GM21367 (cell line): ENCODE data around the gene FIZ1.

Experiments used
- ATAC-seq: cut with Tn5 transposase; IDR thresholded peaks from one replicate; pipeline ENCODE4 v1.9.1; 2021; ENCODE audit not compliant: unreplicated experiment

The FIZ1 gene

DNA sequence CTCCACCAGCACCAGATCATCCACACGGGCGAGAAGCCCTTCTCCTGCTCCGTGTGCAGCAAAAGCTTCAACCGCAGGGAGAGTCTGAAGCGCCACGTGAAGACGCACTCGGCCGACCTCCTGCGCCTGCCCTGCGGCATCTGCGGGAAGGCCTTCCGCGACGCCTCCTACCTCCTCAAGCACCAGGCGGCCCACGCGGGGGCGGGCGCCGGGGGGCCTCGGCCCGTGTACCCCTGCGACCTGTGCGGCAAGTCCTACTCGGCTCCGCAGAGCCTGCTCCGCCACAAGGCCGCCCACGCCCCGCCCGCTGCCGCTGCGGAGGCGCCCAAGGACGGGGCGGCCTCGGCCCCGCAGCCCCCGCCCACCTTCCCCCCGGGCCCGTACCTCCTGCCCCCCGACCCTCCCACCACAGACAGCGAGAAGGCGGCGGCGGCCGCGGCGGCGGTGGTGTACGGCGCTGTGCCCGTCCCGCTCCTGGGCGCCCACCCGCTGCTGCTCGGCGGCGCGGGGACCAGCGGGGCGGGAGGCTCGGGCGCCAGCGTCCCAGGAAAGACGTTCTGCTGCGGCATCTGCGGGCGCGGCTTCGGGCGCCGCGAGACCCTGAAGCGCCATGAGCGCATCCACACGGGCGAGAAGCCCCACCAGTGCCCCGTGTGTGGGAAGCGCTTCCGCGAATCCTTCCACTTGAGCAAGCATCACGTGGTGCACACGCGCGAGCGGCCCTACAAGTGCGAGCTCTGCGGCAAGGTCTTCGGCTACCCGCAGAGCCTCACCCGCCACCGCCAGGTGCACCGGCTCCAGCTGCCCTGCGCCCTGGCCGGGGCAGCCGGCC, 15.6 kb upstream of the FIZ1 start:
- no peak for ATAC-seq

DNA sequence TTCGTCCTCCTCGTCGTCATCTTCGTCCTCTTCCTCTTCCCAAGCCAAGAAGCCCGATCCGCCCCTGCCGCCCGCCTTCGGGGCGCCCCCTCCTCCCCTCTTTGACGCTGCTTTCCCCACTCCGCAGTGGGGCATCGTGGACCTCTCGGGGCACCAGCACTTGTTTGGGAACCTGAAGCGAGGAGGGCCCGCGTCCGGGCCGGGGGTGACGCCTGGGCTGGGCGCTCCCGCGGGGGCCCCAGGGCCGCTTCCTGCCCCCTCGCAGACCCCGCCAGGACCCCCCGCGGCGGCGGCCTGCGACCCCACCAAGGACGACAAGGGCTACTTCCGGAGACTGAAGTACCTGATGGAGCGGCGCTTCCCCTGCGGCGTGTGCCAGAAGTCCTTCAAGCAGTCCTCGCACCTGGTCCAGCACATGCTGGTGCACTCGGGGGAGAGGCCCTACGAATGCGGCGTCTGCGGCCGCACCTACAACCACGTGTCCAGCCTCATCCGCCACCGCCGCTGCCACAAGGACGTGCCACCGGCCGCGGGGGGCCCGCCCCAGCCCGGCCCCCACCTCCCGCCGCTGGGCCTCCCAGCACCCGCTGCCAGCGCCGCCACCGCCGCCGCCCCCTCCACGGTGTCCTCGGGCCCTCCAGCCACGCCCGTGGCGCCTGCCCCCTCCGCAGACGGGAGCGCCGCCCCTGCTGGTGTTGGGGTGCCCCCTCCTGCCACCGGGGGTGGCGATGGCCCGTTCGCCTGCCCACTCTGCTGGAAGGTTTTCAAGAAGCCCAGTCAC, 14.8 kb upstream of the FIZ1 start:
- ATAC-seq: no peak

DNA sequence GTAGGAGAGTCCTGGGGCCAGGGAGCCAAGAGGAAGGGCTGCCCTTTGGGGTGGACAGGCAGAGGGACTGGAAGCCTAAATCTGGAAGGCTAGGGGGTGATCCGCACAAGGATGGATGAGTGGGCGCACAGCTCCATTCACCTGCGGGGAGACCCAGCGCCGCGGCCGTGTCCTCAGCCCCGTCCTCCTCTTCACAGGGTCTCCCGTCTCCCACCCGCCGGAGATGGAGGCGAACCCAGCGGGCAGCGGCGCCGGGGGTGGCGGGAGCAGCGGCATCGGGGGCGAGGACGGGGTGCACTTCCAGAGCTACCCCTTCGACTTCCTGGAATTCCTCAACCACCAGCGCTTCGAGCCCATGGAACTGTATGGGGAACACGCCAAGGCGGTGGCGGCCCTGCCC, 14.1 kb upstream of the FIZ1 start:
- ATAC-seq: no peak

DNA sequence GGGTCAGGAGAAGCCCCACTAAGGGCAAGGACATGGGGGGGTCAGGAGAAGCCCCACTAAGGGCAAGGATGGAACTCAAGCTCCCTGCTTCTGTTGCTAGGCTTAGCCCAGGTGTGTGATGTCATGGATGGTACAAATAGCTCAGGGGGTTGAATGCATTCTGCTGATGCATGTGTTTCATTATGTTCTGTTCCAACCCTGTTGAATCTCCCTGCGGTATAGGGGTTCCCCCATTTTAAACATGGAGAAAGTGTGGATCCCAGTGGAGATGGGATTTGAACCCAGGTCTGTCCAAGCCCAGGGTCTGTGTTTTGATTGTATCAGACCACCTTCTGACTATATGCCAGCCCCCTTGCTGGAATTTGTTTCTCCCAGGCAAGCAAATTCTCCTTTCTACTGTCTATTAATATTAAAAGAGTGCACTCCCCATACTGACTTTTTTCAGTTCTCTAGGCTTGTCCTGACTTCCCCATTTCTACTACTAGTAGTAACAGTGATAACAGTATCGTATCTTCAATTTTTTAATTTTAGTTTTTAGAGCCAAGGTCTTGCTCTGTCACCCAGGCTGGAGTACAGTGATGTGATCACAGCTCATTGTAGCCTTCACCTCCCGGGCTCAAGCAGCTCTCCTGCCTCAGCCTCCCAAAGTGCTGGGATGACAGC, 12.8 kb upstream of the FIZ1 start:
- no peak for ATAC-seq

DNA sequence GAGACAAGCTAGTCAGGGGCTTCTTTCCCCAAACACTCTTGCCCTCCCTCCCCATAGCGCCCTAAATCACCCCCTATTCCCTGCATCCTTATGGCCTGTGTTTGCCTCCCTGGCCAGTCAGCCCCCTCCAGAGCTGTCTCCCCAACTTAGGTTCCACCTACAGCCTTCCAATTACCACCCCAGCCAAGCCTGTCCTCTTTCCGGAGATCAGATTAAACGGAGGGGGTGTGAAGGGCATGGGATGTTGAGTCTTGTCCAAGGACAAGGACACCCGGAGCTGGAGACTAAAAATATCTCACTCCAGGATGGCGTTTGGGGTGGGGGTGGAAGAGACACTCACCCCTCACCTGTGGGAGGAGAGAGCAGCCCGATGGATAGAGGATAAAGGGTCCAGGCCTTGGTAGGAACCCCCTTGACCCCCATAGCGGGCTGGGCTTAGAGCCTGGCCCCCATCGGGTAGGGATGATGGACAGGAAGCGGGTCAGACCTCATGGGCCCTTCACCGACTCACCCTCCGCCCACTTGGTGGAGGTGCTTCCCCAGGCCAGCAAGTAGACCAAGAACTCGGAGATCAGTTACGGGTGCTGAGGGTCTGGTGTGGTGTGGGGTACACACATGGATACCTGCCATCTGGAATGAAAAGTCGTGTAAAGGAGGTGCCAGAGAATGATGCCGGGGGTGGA, 12.1 kb upstream of the FIZ1 start:
- ATAC-seq: no peak

DNA sequence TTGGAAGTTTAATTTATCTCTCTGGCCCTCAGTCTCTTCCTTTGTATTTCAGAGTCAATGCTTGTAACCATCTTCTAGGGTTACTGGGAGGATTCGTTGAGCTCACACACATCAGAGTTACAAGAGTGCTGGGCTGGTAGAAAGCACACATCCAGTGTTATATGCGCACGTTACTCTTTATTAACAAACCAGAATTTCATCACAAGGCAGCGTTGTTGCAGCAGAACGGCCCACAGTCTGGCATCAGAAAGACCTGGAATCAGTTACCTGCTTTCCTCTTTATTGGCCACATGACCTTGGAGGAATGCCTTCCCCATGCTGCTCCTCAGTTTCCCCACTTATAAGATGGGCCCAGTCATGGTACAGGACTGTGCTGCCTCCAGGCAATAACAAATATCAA, 10.0 kb upstream of the FIZ1 start:
- ATAC-seq: no peak

DNA sequence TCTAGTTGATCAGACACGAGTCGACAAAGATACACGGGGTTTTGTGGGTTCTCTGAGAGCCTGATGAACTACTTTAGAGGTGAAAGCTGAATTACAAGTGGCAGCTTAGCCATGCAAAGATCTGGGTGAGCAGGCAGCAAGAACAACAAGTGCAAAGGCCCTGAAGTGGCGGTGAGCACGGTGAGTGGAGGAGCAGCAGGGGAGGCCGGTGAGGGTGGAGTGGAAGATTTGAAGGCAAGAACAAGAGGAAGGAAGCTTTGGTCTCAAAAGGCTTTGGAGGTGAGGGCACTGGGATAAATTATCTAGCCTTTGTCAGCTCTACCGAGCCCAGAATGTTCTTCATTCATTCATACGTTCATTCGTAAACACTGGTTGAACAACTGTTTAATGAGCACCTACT, 7.5 kb upstream of the FIZ1 start:
- no peak for ATAC-seq

DNA sequence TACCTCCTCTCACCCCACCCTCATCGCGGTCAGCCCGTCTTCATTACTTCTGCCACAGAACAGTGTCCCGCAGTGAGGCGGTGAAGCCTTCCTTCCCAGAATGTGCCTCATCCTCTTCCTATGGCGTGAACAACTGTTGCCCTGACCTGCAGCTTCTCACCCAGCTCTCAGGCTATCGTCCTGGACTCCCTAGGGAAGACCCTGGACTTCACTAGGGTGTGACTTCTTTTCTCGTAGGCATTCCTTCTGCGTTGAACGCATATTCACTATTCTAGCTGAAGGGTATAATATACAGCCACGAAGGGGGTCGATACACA, 7.1 kb upstream of the FIZ1 start:
- ATAC-seq: no peak

DNA sequence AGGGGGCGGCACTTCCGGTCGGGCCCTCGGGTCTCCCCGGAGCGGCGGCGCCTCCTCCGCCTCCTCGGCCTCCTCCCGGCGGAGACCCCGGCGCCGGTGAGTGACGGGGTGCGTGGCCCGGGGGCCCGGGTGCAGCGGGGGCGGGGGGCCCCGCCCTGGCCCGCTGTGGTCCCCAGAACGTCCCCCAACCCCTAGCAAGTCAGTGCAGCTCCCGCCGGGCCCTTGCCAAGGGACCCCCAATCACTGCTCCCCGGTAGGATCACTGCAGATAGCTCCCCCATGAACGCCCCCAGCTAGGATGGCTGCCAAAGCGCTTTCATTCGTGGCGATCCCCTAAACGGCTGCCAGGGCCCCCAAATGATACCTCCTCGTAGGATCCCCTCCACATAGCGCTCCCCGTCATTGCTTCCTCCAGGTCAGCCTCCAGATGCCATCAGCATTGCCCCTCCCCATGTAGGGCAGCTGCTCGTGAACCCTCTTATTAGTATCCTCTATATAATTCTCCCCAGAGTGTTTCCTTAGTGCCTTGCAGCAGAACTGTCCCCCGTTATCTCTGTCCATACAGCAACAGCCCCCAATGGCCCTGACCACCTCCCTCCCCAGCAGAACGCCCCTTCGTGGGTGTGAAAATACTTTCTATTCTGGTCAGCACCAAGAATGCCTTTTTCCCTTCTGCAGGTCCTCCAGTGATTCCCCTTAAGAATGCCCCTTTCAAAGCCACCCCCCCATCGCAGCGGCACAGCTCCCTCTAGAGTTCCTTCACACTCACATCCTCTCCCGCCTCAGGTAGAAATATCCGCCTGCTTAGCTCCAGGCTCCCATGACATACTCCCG, 6.5 kb upstream of the FIZ1 start, which contains the start of gene ZNF865:
Gene ZNF865, plus strand, starts transcription at position 11 of the 834 bp plus-strand sequence. CDS start 7,972 bp downstream, outside the sequence.
- no peak for ATAC-seq

DNA sequence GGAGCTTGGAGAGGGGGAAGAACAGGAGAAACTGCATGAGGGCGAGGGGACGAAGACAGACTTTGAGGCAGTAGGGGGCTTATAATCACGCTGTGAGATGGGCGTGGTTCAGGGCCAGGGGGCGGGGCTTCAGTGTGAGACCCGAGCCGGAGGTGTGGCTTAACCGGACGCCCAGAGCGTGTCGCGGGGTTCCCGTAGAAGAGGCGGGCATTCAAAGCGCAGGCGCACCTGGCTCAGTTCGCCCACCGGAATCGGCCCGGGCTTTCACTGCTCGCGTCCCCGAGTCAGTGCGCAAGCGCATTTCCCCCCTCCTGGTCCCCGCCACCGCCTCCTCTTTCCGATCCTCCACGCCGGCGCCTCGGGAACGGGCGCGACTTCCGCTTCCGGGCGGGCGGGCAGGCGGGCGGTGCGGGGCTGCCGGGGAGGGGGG, 5.9 kb upstream of the FIZ1 start:
- peak; percentile 44 for ATAC-seq

DNA sequence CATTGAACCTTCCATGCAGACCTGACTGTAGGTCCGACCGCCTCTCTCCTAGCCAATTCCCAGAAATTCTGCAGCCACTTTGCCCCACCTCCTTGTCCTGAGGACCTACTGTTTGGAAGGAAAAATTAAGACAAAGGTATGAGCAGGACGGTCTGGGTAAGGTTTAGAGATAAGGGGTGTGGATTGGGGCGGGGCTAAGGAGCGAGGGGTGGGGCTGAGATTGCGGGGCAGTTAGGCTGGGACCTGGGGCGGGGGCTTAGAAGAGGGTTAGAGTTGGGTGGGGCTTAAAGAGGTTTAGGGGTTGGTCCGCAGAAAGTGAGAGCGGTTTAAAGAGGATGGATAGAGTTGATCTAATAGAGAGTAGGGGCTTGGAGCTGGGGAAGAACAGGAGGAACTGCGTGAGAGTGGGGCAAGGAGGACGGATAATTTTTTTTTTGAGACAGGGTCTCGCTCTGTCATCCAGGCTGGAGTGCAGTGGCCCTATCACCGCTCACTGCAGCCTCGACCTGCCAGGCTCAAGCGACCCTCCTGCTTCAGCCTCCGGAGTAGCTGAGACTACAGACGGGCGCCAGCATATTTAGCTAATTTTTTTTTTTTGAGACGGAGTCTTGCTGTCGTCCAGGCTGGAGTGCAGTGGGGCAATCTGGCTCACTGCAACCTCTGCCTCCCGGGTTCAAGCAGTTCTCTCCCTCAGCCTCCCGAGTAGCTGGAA, 4.4 kb upstream of the FIZ1 start:
- no peak for ATAC-seq

DNA sequence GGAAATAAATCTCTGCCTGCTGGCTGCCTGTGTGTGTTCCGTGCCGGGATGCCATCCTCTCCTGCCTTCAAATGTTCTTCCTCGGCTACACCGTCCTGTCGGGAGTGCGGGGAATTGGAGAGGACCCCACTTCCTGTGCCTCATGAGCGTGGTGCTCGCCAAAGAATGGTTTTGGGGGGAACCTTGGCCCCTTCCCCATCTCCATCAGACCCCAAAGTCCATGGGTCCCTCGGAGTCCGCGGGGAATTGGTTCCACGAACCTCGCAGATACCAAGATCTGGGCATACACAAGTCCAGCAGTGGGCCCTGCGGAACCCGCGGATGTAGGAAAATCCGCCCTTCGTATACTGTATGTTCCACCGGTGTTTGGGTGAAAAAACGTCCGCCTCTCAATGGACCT, 3.8 kb upstream of the FIZ1 start:
- ATAC-seq: no peak

DNA sequence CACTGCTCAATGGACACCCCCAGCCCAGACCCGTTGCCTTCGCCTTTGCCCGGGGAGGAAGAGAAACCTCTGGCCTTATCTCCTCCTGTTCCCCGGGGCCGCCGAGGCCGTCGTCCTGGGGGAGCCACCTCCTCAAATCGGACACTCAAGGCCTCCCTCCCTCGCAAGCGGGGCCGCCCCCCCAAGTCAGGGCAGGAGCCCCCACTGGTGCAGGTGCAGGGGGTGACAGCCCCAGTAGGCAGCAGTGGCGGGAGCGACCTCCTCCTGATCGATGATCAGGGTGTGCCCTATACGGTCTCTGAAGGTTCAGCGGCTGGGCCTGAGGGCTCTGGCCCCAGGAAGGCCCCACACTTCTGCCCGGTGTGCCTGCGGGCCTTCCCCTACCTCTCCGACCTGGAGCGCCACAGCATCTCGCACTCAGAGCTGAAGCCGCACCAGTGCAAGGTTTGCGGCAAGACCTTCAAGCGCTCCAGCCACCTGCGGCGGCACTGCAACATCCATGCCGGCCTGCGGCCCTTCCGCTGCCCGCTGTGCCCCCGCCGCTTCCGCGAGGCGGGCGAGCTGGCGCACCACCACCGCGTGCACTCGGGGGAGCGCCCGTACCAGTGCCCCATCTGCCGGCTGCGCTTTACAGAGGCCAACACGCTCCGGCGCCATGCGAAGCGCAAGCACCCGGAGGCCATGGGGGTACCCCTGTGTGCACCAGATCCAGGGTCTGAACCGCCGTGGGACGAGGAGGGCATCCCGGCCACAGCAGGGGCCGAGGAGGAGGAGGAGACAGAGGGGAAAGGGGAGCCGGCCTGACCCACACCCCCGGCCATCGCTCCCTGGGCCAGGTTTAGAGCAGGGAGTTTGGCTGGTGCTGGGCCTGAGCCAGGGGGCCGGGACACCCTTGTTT, 3.0 kb upstream of the FIZ1 start:
- ATAC-seq: no peak

DNA sequence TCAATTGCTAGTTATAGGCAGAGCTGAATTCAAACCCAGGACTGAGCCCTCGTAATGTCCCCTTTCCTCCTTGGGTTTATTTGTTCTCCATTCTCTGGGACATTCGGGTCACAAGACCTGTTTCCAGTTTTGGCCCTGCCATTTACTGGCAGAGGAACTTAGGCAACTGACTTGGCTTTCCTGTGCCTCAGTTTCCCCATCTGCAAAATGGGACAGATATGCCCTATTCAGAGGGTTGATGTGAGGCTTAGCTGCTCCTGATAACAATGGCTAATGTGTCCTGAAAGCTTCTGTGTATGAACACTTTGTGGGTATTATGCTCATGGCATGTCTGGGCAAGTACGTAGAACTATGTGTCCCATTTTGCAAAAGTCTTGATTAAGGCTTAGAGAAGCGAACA, 1.8 kb upstream of the FIZ1 start:
- ATAC-seq: no peak

DNA sequence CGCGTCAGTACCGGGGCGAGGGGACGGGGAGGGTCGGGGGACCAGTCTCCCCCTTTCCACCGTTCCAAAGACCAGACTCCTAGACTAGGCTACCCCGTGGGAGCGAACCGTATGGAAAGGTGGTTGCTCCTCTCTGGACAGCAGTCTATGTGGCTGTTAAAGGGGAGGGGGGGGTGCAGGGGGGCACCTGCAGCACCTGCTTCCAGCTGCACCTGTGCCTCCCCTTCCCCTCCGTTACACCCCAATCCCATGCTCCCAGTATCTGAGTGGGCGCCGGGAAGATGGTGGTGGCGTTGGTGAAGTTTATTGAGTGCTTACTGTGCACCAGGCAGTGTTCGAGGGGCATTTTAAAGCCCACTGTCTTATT, 1.3 kb upstream of the FIZ1 start:
- ATAC-seq: no peak

DNA sequence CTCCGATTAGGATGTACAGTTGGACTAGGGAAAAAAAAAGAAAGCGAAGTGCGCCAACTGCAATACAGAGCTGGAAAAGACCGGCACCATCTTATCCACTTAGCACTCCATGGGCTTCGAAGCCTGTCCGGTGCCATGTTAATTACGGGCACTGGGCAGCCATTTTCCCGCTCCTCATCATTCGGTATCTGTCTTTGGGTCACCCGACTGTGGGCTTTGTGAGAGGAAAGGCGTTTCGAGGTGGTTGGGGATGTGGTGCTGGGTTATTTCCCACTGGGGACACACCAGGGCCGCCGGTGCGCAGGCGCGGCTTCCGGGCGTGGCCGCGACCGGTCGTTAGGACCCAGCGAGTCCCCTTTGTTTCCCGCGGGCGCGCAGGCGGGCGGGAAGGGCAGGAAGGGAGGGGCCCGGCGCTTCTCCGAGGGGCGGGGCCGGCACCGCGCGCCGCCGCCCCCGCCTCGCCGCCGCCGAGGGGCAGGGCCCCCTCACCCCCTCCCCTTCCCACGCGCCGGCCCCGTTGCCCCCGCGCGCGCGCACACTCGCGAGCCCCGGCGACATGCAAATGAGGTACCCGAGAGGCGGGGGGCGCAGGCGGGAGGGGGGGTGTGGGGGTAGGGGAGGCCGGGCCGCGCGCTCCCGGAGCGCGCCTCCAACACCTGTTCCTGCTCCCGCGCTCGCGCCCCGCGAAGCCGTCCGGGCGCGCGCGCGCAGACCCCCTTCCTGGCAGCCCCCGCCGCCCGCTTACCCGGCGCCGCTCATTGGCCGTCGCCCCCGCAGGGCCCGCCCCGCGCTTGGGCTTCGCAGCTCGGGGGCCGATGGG, 735 bp upstream of the FIZ1 start, which contains the start of gene ZNF524:
Gene ZNF524, plus strand, starts transcription at position 447 of the 820 bp plus-strand sequence. CDS start 1,825 bp downstream, outside the sequence.
- peak; percentile 29 for ATAC-seq

DNA sequence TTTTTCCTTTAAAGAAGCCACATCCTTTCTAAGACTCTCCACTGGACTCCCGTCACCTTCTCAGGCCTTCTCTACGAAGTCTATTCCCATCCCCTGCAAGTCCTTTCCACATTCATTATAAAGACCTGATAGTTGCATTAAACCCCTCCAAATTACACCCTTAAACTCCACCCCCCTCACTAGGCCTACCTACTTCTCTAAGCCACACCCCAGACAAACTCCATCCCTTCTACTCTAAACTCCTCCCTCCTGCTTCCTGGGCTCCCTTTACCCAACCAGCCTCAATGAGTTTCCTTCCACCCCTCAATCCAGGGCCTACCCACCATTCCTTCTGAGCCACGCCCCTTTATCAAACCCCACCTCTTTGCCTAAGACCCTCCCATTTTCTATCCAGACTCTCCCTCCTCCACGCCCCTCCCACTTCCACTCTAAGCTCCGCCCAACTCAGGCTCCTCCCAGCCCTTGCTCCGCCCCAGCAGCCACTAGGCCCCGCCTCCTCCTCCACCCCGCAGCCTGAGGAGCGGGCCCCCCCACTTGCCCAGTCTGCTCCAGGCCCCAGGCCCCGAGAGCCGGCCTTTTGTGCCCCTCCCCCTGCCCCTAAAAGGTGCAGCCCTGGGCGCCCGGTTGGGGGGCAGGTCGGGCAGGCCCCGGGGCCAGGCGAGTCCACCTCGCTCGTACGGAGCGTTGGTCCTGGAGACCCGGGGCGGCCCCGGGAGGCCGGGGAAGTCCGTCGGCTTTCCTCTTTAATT, 424 bp downstream of the FIZ1 start:
- ATAC-seq: peak; percentile 36
